Activated CD8-positive, alpha-beta T cell treated with anti-CD3 and anti-CD28 coated beads, Interleukin-2, amount 10 ng/mL, durations not matched to agents 7 days and 5 days (primary cell): ENCODE measurements around the gene TRPV4. TPM values are rescaled to one million over a fixed set of nuclear protein-coding genes. Genes with fewer than 3 reads are reported as not detected.

Source experiments
- ATAC-seq: fragments of 150-1000 bp; cut with Tn5 transposase; one replicate; pipeline ENCODE4 v1.10.0; 2021; ENCODE audit warnings: moderate library complexity
- CTCF ChIA-PET: fragments of 350-600 bp; sonication (Branson Sonifier 250); formaldehyde crosslinking; loops from one replicate; lab custom pipeline; 2021; ENCODE audit warnings: antibody characterized with exemption; lab: Charles Lee
- POLR2A ChIA-PET: fragments of 350-600 bp; sonication (Branson Sonifier 250); formaldehyde crosslinking; loops from one replicate; lab custom pipeline; 2021; ENCODE audit warnings: antibody characterized with exemption; lab: Charles Lee
- DNase-seq: peaks from one replicate; pipeline ENCODE4 v3.0.0-alpha.2; 2020
- H3K27ac Mint-ChIP-seq: one replicate; pipeline ENCODE4 v1.8.0; 2021; ENCODE audit warnings: mild to moderate bottlenecking, mixed read lengths
- H3K27me3 Mint-ChIP-seq: one replicate; pipeline ENCODE4 v1.8.0; 2021; ENCODE audit warnings: low read depth, mixed read lengths
- H3K36me3 Mint-ChIP-seq: one replicate; pipeline ENCODE4 v1.8.0; 2021; ENCODE audit warnings: low read depth, mixed read lengths
- H3K4me1 Mint-ChIP-seq: one replicate; pipeline ENCODE4 v1.8.0; 2021; ENCODE audit warnings: low read depth, mixed read lengths
- H3K4me3 Mint-ChIP-seq: one replicate; pipeline ENCODE4 v1.8.0; 2021; ENCODE audit warnings: mild to moderate bottlenecking, mixed read lengths
- H3K9me3 Mint-ChIP-seq: one replicate; pipeline ENCODE4 v1.8.0; 2022; ENCODE audit warnings: mixed read lengths; ENCODE audit not compliant: insufficient read depth
- total RNA-seq, 2 experiments: library from RNA; stranded (reverse); gene quantifications; one replicate each; pipeline ENCODE4 v1.2.3, GENCODE V29; 2021

The TRPV4 gene
- total RNA-seq, 2 experiments from 2014 or later = not detected

GRCh38 chr12:109764776-109765445 lies 68.3 kb downstream of the TRPV4 start:
- CTCF ChIA-PET = interaction anchor here (0.8 to 0.9 kb wide), 2 partner anchors 32 to 80 kb away, joined by 3 read pairs; no protein-coding TSS in a partner anchor
- Mint-ChIP-seq H3K4me3 (no peak overlapping the region), H3K27ac (no peak overlapping the region), H3K9me3 (no peaks in the 10 kb centered on the region), H3K27me3 (no peaks in the 10 kb centered on the region), H3K36me3 (no peaks in the 10 kb centered on the region), H3K4me1 (peaks cover 9% of the 10 kb centered on the region)
- POLR2A ChIA-PET = no interaction called here
- no peak for ATAC-seq
- DNase-seq = no peak

- H3K9me3 Mint-ChIP-seq = no peaks in the 10 kb centered on the region
- ATAC-seq (no peak), DNase-seq (no peak)
- H3K27me3 Mint-ChIP-seq = no peaks in the 10 kb centered on the region
- no peak overlapping the region for H3K27ac Mint-ChIP-seq
- no peaks in the 10 kb centered on the region for H3K36me3 Mint-ChIP-seq
- H3K4me1 Mint-ChIP-seq = peaks cover 9% of the 10 kb centered on the region
- CTCF ChIA-PET = interaction anchor here (0.8 kb wide), 1 partner anchor 81 kb away, joined by 3 read pairs; no protein-coding TSS in a partner anchor
- no peak overlapping the region for H3K4me3 Mint-ChIP-seq
- POLR2A ChIA-PET = no interaction called here
Measured at GRCh38 chr12:109764123-109764522, 69.1 kb downstream of the TRPV4 start.

GRCh38 chr12:109763201-109763841 lies 69.9 kb downstream of the TRPV4 start:
- H3K4me1 Mint-ChIP-seq = peaks cover 9% of the 10 kb centered on the region
- ATAC-seq (no peak), DNase-seq (no peak)
- H3K9me3 Mint-ChIP-seq = no peaks in the 10 kb centered on the region
- peak overlapping the region; percentile 66 for H3K27ac Mint-ChIP-seq
- no peaks in the 10 kb centered on the region for H3K27me3 Mint-ChIP-seq
- ChIA-PET POLR2A (no interaction called here), CTCF (no interaction called here)
- H3K4me3 Mint-ChIP-seq = no peak overlapping the region
- H3K36me3 Mint-ChIP-seq = no peaks in the 10 kb centered on the region

GRCh38 chr12:109762673-109763191 lies 70.5 kb downstream of the TRPV4 start:
- H3K36me3 Mint-ChIP-seq = no peaks in the 10 kb centered on the region
- ATAC-seq (no peak), DNase-seq (no peak)
- POLR2A ChIA-PET = no interaction called here
- peaks cover 9% of the 10 kb centered on the region for H3K4me1 Mint-ChIP-seq
- no peaks in the 10 kb centered on the region for H3K9me3 Mint-ChIP-seq
- no peak overlapping the region for H3K4me3 Mint-ChIP-seq
- CTCF ChIA-PET = interaction anchor here (0.7 kb wide), 1 partner anchor 165 kb away, joined by 3 read pairs; no protein-coding TSS in a partner anchor
- no peaks in the 10 kb centered on the region for H3K27me3 Mint-ChIP-seq
- no peak overlapping the region for H3K27ac Mint-ChIP-seq

- H3K9me3 Mint-ChIP-seq = peaks cover 1% of the 10 kb centered on the region
- no peak overlapping the region for H3K4me3 Mint-ChIP-seq
- ChIA-PET POLR2A (no interaction called here), CTCF (interaction anchor here (0.7 to 1.2 kb wide), 2 partner anchors 12 to 164 kb away, joined by 3 read pairs; no protein-coding TSS in a partner anchor)
- no peak for DNase-seq
- H3K4me1 Mint-ChIP-seq = peaks cover 9% of the 10 kb centered on the region
- H3K27me3 Mint-ChIP-seq = no peaks in the 10 kb centered on the region
- no peaks in the 10 kb centered on the region for H3K36me3 Mint-ChIP-seq
- ATAC-seq = no peak
- H3K27ac Mint-ChIP-seq = no peak overlapping the region
Measured at GRCh38 chr12:109762071-109762672, 71.0 kb downstream of the TRPV4 start.

GRCh38 chr12:109760930-109761921 lies 72.0 kb downstream of the TRPV4 start:
- POLR2A ChIA-PET = no interaction called here
- ATAC-seq (no peak), DNase-seq (no peak)
- Mint-ChIP-seq H3K27me3 (no peaks in the 10 kb centered on the region), H3K27ac (no peak overlapping the region), H3K4me3 (no peak overlapping the region), H3K9me3 (peaks cover 11% of the 10 kb centered on the region), H3K36me3 (peaks cover 7% of the 10 kb centered on the region), H3K4me1 (peaks cover 9% of the 10 kb centered on the region)
- CTCF ChIA-PET = interaction anchor here (1.2 kb wide), 1 partner anchor 13 kb away, joined by 3 read pairs; no protein-coding TSS in a partner anchor

GRCh38 chr12:109760031-109760929 lies 72.9 kb downstream of the TRPV4 start:
- Mint-ChIP-seq H3K4me3 (no peak overlapping the region), H3K9me3 (peaks cover 16% of the 10 kb centered on the region), H3K27me3 (peaks cover 4% of the 10 kb centered on the region), H3K4me1 (peaks cover 9% of the 10 kb centered on the region), H3K27ac (no peak overlapping the region), H3K36me3 (peaks cover 7% of the 10 kb centered on the region)
- CTCF ChIA-PET = no interaction called here
- no peak for DNase-seq
- ATAC-seq = no peak
- POLR2A ChIA-PET = no interaction called here

GRCh38 chr12:109759595-109759994 lies 73.6 kb downstream of the TRPV4 start:
- POLR2A ChIA-PET = no interaction called here
- peaks cover 9% of the 10 kb centered on the region for H3K4me1 Mint-ChIP-seq
- peaks cover 7% of the 10 kb centered on the region for H3K36me3 Mint-ChIP-seq
- no peak overlapping the region for H3K4me3 Mint-ChIP-seq
- ATAC-seq (no peak), DNase-seq (no peak)
- CTCF ChIA-PET = no interaction called here
- H3K27ac Mint-ChIP-seq = no peak overlapping the region
- H3K9me3 Mint-ChIP-seq = peaks cover 16% of the 10 kb centered on the region
- H3K27me3 Mint-ChIP-seq = peaks cover 4% of the 10 kb centered on the region

- CTCF ChIA-PET = no interaction called here
- Mint-ChIP-seq H3K36me3 (peaks cover 7% of the 10 kb centered on the region), H3K27ac (no peak overlapping the region), H3K27me3 (peaks cover 4% of the 10 kb centered on the region), H3K4me1 (peaks cover 9% of the 10 kb centered on the region), H3K9me3 (peaks cover 16% of the 10 kb centered on the region), H3K4me3 (no peak overlapping the region)
- DNase-seq = no peak
- ATAC-seq = no peak
- POLR2A ChIA-PET = no interaction called here
Measured at GRCh38 chr12:109758426-109759420, 74.5 kb downstream of the TRPV4 start.
